NK-92 (cell line): ENCODE data around the gene CTNND2.
"Not testable (repeated sequence)": the region's sequence is repeated elsewhere in the genome, so short reads cannot be mapped to it uniquely, and the experiment has no call there.

Experiments
- DNase-seq: peaks from one replicate; lab custom pipeline; 2025; ENCODE audit not compliant: unreplicated experiment; lab: John Stamatoyannopoulos, UW

Gene CTNND2

GRCh38 chr5:11004523-11004922 is 899.7 kb downstream of the CTNND2 start:
- not testable (repeated sequence) for DNase-seq

GRCh38 chr5:11000515-11001353 is 903.5 kb downstream of the CTNND2 start:
- no peak for DNase-seq

- DNase-seq, result no peak
Observed at GRCh38 chr5:10999714-11000113, 904.5 kb downstream of the CTNND2 start.

- no peak for DNase-seq
Observed at GRCh38 chr5:10995891-10996290, 908.4 kb downstream of the CTNND2 start.

DNA sequence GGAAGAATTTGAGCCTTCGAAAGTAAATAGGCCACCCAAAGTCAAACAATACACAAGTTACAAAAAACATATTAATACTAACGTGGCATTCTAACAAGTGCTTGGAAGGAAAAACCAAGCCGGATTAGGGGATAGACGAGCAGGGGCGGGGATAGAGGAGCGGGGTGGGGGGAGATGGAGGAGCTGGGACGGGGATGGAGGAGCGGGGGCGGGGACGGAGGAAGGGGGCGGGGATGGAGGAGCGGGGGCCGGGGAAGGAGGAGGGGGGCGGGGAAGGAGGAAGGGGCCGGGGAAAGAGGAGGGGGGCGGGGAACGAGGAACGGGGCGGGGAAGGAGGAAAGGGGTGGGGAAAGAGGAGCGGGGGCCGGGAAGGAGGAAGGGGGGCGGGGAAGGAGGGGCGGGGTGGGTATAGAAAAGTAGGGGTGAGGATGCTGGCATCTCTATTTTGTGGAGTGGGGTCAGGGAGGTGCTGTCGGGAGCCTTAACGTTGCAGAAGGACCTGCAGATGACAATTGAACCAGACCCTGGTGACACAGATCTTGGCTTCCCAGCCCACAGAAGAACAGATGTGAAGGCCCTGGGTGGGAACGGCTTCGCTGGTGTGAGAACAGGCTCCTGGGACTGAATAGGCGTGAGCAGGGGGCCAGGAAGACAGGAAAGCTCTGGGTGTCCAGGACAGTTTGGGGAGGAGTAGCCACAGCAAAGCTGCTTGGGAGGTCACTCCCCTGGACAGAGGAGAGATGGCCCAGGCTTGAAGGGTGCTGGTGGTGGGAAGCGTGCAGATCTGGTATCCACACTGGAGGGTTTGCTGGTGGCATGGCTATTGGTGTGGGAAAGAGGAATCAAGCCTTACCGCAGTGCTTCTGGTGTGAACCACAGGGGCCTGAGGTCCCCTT is 909.9 kb downstream of the CTNND2 start:
- no peak for DNase-seq

DNA sequence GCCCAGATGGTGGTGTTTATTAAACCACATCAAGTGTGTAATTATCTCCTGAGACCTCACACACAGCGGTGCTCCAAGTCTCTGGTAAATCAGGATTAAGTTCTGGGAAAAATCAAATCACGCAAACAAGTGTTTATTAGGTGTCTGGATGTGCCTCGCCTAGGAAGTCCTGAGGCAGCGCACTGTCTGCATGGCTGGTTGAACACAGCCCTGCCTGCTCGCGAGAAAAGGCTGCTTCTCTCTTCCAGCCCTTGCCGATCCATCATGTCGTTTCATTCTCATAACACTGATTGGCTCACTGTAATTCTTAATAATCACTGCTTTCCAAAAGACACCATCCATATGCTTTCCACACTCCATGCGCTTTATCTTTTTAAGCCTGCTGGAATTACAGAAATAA is 913.6 kb downstream of the CTNND2 start:
- DNase-seq, result no peak

GRCh38 chr5:10989577-10990263 is 914.5 kb downstream of the CTNND2 start:
- DNase-seq, result no peak

GRCh38 chr5:10988622-10989021 is 915.6 kb downstream of the CTNND2 start:
- no peak for DNase-seq

DNA sequence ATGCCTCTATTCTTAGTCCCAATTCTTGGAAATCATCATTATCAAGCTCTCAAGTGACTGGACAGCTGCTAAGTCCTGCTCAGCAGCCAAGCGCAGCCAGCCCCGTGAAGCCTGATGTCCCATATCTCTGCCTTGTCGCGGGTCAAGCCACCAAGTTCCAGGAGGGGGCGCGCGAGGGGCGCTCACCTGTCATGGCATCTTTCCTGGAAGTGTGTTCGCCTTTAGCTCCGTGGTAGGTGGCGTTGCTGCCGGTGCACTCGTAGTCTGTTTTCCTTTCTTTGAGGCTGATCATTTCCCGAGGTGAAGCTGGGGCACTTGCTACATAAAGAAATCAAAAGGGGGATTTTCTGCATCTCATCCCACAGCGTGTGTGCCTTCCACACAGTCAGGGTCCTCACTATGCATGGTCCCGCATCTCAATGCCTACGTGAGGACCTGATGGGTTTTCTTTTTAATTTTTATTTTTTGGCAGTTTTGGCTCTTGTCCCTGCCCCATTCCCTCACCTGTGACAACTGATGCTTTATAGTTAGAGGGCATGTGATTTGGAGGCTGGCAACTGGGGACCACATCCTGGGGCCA is 916.2 kb downstream of the CTNND2 start:
- DNase-seq, result no peak

- no peak for DNase-seq
Observed at GRCh38 chr5:10987276-10987924, 916.8 kb downstream of the CTNND2 start.

DNA sequence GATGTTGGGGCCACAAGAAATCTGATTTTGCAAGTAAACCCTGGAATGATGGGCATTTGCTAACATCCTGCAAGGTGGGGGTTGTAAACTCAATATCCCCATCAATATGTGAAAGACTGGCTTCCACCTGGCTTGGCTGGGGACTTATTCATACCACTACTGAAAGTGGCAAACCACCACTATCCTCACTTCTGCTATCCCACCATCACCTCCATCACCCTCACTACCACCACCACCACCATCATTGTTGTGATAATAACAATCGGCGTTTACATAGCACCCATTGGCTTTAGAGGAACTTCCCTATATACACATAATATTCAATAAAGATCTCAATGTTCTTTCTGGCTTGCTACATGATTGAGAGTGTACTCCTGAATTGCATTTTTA is 918.5 kb downstream of the CTNND2 start:
- DNase-seq, result no peak

GRCh38 chr5:10985091-10985720 is 919.0 kb downstream of the CTNND2 start:
- DNase-seq, result no peak

- DNase-seq, result no peak
Observed at GRCh38 chr5:10984021-10984715, 920.1 kb downstream of the CTNND2 start.

GRCh38 chr5:10982626-10983025 is 921.6 kb downstream of the CTNND2 start:
- DNase-seq, result no peak

DNA sequence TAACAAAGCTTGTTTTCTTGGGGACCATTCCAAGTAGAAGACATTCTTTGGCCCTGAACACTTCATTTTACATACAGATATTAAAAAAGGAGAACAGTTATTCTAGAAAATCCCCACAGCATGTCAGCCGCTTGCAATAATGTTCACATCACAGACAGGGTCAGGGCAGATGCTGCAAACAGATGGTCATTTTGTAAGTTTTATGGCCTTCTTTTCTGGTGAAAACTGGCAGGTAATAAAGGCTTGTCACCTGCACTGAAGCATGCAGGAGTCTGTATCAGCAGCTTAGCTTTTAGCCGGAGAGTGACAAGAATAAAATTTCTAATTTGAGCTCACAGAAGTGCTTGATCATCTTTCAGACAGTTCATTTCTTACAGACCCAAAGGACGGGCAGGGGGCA is 922.3 kb downstream of the CTNND2 start:
- no peak for DNase-seq

DNA sequence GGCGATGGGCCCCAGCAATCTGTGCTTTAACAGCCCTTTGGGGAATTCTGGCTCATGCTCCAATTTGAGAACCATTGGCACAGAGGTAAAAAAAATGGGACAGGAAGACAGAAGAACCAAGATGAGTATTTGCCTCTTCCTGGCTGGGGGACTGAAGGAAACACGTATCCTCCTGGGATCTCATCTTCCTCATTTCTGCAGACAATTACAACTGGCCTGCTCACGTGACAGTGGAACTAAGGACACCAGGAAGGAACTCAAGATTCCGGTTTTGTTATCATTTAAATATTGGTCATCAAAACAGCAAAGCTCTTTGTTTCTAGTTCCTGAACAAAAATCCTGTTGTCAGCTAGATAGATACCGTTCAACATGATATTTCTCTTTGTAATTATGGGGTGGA is 927.2 kb downstream of the CTNND2 start:
- DNase-seq, result no peak

DNA sequence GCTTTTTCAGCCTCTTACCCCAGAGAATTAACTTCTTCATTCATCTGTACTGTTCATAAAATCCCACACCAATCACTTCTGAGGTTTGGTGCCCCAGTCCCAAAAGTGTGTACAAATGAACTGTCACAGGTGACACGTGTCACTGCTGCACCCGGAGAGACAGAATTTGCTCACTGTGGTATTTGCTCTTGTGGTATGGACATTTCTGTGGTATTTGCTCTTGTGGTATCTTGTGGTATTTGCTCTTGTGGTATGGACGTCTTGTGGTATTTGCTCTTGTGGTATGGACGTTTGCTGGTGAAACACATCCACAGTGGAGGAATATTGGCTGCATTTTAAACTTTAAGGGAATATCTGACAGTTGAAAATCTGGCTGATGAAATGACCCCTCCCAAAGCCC is 928.3 kb downstream of the CTNND2 start:
- no peak for DNase-seq

DNA sequence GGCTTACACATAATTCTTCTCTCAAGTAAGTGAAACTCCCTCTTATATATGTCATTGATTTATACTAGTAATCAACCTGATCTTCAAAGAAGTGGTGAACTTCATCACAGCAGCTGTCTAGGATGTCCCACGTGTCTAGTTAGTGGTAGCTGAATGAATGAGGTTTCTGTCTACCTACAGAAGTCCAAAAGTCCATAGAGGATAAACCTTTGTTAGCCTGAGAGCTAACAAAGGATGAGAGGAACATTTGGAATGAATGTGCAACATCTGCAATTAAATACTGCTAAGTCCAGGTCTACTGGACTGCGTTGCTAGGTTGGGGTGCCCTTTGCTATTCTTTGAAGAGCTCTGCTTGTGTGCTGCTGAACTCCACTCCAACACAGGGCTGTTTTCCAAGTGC is 929.4 kb downstream of the CTNND2 start:
- DNase-seq, result no peak

DNA sequence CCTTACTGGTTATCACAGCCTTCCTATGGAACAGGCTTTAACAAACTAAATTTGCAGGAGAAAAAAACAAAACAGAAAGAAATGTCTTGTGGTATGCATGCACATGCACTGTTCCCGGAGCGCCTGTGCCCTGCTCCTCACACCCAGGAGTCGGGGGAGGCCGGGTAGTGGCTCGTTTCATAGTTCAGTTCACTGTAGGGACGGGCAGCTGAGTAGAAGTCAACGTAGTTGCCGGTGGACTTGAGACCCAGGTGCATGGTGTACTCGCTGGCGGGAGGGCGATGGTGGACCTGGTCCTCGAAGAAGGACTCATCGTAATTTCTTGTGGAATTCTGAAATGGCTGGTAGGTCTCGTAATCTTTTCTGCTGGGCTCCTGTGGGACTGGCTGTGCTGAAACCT is 930.9 kb downstream of the CTNND2 start:
- DNase-seq, result no peak
